Urinary bladder (tissue), 4 donors: ENCODE measurements around the gene ZACN. TPM values are rescaled to one million over a fixed set of nuclear protein-coding genes. Genes with fewer than 3 reads are reported as not detected.
"Not testable (repeated sequence)": the region's sequence is repeated elsewhere in the genome, so short reads cannot be mapped to it uniquely, and the experiment has no call there.

ENCODE experiments used
- DNase-seq: peaks from one replicate; pipeline ENCODE4 v3.0.0-alpha.2; 2015; ENCODE audit errors: extremely low spot score
- H3K27ac ChIP-seq: one replicate; pipeline ENCODE4 v1.5.1; 2013; ENCODE audit warnings: low read depth, mild to moderate bottlenecking, moderate library complexity
- H3K36me3 ChIP-seq: one replicate; pipeline ENCODE4 v1.6.1; 2013; ENCODE audit warnings: mild to moderate bottlenecking, moderate library complexity; ENCODE audit not compliant: insufficient read depth
- H3K4me1 ChIP-seq: one replicate; pipeline ENCODE4 v1.6.1; 2013; ENCODE audit warnings: mild to moderate bottlenecking, moderate library complexity; ENCODE audit not compliant: insufficient read depth
- H3K4me3 ChIP-seq: one replicate; pipeline ENCODE4 v1.5.1; 2013; ENCODE audit warnings: low read depth, low read length
- WGBS: extraction: QIAGEN DNeasy Blood & Tissue Kit; methylation state at CpG from one replicate; pipeline ENCODE4 v1.1.7; 2013; 5-methylcytosine and 5-hydroxymethylcytosine counted together
- polyA plus RNA-seq: library from polyadenylated mRNA; stranded (reverse); fragments of 200-250 nt; gene quantifications from one replicate; pipeline ENCODE4 v1.2.3, GENCODE V29; 2013
- total RNA-seq: library from RNA; depleted of rRNA; stranded (reverse); fragments of >200 nt; gene quantifications from one replicate; pipeline ENCODE4 v1.2.3, GENCODE V29; 2014
- donor health status: healthy with polysubstance abuse.
- donor health status: healthy.

Gene ZACN
- total and polyA plus RNA-seq, 2 donors: 2.2 TPM; not detected in 1

- no peaks in the 10 kb centered on the region for H3K4me1 ChIP-seq
- H3K27ac ChIP-seq: no peak overlapping the region
- peaks cover 2% of the 10 kb centered on the region for H3K36me3 ChIP-seq
- no peak for DNase-seq
- WGBS: 82% methylated on average over 9 of the region's 9 CpGs
- H3K4me3 ChIP-seq: no peak overlapping the region
These were observed 30.3 kb upstream of the ZACN start for GRCh38 chr17:76048711-76049110.

- DNase-seq: no peak
- 93% methylated on average over 3 of the region's 3 CpGs for WGBS
- H3K27ac ChIP-seq: no peak overlapping the region
- H3K4me3 ChIP-seq: no peak overlapping the region
- peaks cover 2% of the 10 kb centered on the region for H3K36me3 ChIP-seq
- H3K4me1 ChIP-seq: no peaks in the 10 kb centered on the region
These were observed 29.7 kb upstream of the ZACN start for GRCh38 chr17:76049239-76049638.

- Histone ChIP-seq H3K27ac (no peak overlapping the region), H3K36me3 (peaks cover 2% of the 10 kb centered on the region), H3K4me3 (no peak overlapping the region), H3K4me1 (no peaks in the 10 kb centered on the region)
- 94% methylated on average over 15 of the region's 15 CpGs for WGBS
- no peak for DNase-seq
These were observed 29.0 kb upstream of the ZACN start for GRCh38 chr17:76049836-76050537.

DNA sequence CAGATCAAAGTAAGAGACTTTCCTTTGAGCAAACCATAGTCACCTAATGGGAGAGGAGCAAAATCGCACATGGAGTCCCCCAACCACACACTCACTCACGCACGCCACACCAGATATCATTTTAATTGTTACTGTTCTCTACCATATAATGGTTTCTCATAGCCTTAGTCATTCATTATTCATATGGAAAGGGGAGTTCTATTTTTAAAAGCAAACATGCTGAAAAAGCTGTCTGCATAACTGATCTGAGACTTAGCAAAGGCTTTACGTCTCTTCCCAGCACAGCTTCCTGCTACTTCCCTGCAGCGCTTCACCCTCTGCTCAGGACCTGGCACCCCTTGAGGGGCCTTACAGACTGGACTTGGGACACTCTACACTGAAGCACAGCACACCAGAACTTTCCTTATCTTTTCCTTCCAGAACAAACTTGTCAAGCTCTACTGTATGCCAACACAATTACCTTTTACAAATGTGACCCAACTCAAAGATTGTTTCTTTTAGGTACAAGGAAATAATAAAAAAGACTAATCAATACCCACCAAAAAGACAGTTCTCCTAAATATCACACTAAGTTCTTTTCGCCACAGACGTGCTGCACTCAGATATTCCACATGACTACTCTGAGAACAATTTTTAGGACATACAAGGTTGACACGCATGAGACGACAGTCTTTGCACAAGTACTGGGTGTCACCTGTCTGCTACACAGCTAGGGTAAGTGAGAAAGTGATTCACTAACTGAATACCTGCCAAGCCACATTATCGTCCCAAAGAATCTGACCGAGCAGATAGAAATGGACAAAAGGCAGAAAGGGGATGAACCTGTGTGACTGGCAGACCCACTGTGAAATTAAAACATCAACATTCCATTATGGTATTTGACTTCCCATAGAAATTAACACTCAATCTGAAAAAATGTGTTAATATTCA lies 28.2 kb upstream of the ZACN start:
- no peak overlapping the region for H3K27ac ChIP-seq
- H3K36me3 ChIP-seq: peaks cover 4% of the 10 kb centered on the region
- no peak overlapping the region for H3K4me3 ChIP-seq
- WGBS: 89% methylated on average over 11 of the region's 11 CpGs
- H3K4me1 ChIP-seq: no peaks in the 10 kb centered on the region
- no peak for DNase-seq

DNA sequence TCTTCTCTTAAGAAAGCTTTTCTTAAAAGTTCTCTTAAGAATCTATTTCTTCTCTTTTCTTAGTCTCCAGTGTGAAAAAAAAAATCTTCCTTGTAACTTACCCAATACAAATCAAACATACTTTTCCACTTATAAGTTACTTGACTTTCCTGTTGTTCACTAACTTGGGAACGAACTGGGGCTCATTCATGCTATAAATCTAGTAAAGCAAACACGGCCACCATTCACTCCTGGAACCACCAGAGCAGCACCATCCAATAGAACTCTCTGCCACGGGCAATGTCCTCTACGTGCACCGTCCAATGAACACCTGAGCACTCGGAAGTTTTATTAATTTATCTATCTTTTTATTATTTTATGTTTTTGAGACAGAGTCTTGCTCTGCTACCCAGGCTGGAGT lies 27.4 kb upstream of the ZACN start:
- WGBS: 84% methylated on average over 6 of the region's 6 CpGs
- no peak for DNase-seq
- no peaks in the 10 kb centered on the region for H3K4me1 ChIP-seq
- peaks cover 4% of the 10 kb centered on the region for H3K36me3 ChIP-seq
- H3K27ac ChIP-seq: no peak overlapping the region
- H3K4me3 ChIP-seq: no peak overlapping the region

DNA sequence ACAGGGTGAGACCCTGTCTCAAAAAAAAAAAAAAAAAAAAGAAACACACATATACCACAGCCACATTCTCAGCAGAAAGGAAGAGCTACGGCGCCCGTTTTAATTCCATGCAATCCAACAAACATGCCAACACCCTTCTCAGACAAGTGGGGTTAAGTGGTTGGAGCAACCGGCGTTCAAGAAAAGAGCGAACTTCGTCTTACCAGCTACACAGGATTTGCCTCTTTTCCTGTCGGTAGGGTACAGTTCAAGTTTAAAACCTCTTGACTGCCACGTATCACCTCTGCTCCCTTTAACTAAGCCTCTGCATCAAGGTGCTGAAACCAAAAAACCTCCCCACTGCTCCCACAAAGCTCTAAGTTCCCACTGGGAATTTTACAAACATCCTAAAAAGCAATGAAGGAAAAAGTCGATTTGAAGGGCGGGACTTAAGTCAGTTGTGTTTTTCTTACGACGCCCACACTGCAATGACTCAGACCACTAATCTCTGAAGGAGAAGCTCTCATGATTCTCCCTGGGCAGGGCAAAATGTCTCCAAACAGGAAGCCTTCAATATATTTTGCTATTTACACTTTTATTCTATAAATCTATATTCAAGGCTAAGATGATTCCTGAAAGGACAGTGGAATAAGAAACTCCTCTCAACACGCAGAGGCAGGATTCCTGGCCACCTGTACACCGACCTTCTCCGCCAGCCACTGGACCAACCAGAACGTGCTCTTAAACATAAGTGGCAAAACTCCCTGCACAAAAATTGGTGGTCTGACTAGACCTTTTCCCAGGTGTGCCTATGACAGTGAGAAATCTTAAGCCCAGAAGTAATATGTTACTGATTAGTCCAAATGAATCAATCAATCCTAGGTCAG lies 25.5 kb upstream of the ZACN start:
- DNase-seq: no peak
- Histone ChIP-seq H3K36me3 (peaks cover 5% of the 10 kb centered on the region), H3K27ac (peak overlapping the region; percentile 88), H3K4me3 (no peak overlapping the region), H3K4me1 (no peaks in the 10 kb centered on the region)
- WGBS: 79% methylated on average over 17 of the region's 17 CpGs

DNA sequence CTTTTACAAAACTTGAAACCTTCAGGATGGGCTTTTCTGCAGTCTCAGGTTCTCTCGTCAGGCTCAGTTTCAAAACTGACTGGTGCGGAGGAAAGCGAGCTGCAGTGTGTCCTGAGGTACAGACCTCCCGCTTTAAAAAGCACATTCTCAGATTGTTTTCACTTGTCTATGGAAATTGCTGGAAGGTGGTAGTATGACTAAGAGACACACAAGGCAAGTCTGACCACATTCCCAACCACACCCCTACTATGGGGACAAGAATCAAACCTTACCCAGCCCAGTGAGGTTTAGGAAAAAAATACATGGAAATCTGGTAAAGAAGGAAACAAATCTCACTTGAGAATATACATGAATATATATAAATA lies 24.9 kb upstream of the ZACN start:
- Histone ChIP-seq H3K27ac (peak overlapping the region; percentile 88), H3K36me3 (peaks cover 7% of the 10 kb centered on the region), H3K4me3 (no peak overlapping the region), H3K4me1 (no peaks in the 10 kb centered on the region)
- DNase-seq: no peak
- WGBS: 88% methylated on average over 4 of the region's 4 CpGs

DNA sequence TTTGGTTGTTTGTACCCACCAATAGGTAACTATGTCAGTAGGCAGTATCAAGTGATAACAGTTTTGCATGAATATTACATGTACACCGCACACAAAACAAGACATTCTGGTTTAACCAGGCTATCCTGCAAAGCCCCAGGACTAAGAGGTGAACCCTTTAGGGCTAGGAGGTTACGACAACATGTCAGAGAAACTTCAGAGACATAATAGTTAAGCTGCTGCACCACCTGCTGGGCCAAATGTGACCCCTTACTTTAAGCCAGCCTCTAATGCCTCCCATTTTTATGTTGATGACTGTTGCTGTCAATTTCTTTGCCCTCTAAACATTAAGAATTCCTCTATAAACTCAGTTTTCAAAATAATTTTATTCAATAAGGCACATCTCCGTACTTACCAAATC lies 22.1 kb upstream of the ZACN start:
- peaks cover 14% of the 10 kb centered on the region for H3K36me3 ChIP-seq
- H3K4me1 ChIP-seq: no peaks in the 10 kb centered on the region
- no peak overlapping the region for H3K27ac ChIP-seq
- DNase-seq: no peak
- H3K4me3 ChIP-seq: no peak overlapping the region
- WGBS: 84% methylated on average over 3 of the region's 3 CpGs

DNA sequence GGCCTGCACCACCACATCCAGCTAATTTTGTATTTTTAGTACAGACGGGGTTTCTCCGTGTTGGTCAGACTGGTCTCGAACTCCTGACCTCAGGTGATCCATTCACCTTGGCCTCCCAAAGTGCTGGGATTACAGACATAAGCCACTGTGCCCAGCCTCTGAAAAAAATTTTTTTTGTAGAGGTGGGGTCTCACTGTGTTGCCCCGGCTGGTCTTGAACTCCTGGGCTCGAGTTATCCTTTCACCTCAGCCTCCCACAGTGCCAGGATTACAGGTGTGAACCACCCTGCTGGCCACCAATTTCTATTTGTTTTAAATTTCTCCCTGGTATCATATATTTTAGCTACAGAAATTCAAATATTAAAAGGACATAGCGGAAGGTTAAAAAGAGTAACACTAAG lies 20.7 kb upstream of the ZACN start:
- not testable (repeated sequence) for H3K4me3 ChIP-seq, H3K4me1 ChIP-seq, DNase-seq, H3K27ac ChIP-seq
- peaks cover 14% of the 10 kb centered on the region for H3K36me3 ChIP-seq
- WGBS: 91% methylated on average over 6 of the region's 6 CpGs

GRCh38 chr17:76063875-76064546 lies 15.0 kb upstream of the ZACN start:
- Histone ChIP-seq H3K27ac (no peak overlapping the region), H3K4me3 (no peak overlapping the region), H3K4me1 (no peaks in the 10 kb centered on the region), H3K36me3 (peaks cover 23% of the 10 kb centered on the region)
- 91% methylated on average over 15 of the region's 15 CpGs for WGBS
- no peak for DNase-seq

DNA sequence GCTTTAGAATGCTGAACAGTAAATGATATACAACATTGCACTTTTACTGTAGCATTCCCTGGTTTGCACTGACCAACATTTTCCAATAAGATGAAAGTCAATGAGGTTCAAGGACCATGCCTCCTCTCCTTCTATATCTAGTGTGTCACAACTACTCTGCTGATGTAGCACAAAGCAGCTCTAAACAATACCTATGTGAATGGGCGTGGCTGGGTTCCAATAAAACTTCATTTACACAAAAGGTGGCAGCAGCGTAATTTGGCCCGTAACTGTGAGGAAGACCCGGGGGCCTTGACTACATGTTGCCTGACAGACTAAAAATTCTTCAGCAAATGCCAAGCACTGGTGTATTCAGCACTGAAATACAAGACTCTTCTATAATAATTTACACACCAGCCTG lies 13.2 kb upstream of the ZACN start:
- H3K4me3 ChIP-seq: no peak overlapping the region
- DNase-seq: no peak
- H3K36me3 ChIP-seq: peaks cover 18% of the 10 kb centered on the region
- H3K27ac ChIP-seq: no peak overlapping the region
- no peaks in the 10 kb centered on the region for H3K4me1 ChIP-seq
- 85% methylated on average over 4 of the region's 4 CpGs for WGBS

- Histone ChIP-seq H3K27ac (peak overlapping the region; percentile 76), H3K36me3 (peaks cover 6% of the 10 kb centered on the region), H3K4me3 (peak overlapping the region; percentile 78), H3K4me1 (no peaks in the 10 kb centered on the region)
- WGBS: 14% methylated on average over 15 of the region's 15 CpGs
- DNase-seq: no peak
These were observed 7.3 kb upstream of the ZACN start for GRCh38 chr17:76071531-76072147.
